ENCODE measurements around the gene TH.

GRCh38 chr11:2203440-2204259, 32.0 kb upstream of the TH start:
- no peak for TF ChIP-seq TEAD2 (tag; IDR thresholded peaks at IDR 0.05)
- TF ChIP-seq EP300 (IDR thresholded peaks at IDR 0.05; ENCODE audit: low read length) = no peak
- no peak for TF ChIP-seq PRDM10 (IDR thresholded peaks at IDR 0.05; ENCODE audit: partially characterized antibody)
- no peak for TF ChIP-seq STAG1 (CRISPR knock-in tag; IDR thresholded peaks at IDR 0.05; ENCODE audit: borderline replicate concordance)
- TF ChIP-seq MED1 (CRISPR knock-in tag; IDR thresholded peaks at IDR 0.05; ENCODE audit: borderline replicate concordance) = no peak
- TF ChIP-seq RAD51 (IDR thresholded peaks at IDR 0.05; ENCODE audit: borderline replicate concordance, low read depth) = no peak
- no peak for TF ChIP-seq MYC (IDR thresholded peaks at IDR 0.05; ENCODE audit: low read depth, low read length)
- TF ChIP-seq MYC (CRISPR knock-in tag; IDR thresholded peaks at IDR 0.05; ENCODE audit: borderline replicate concordance, low read depth) = no peak
- no peak for TF ChIP-seq CTCF (IDR thresholded peaks at IDR 0.05 in 2 of 3, conservative IDR thresholded peaks at IDR 0.05 in 1 of 3; ENCODE audit: insufficient read depth in 2 of 3, low read depth in 1 of 3, low read length in 3 of 3)
- TF ChIP-seq DNMT1 (IDR thresholded peaks at IDR 0.05) = no peak
- no peak for TF ChIP-seq KLF16 (IDR thresholded peaks at IDR 0.05)
- no peak for TF ChIP-seq ZFP36 (IDR thresholded peaks at IDR 0.05; ENCODE audit: low read depth, low read length, partially characterized antibody)

All from K562 (cell line).